ENCODE measurements around the gene AKNAD1.

Gene AKNAD1, protein sequence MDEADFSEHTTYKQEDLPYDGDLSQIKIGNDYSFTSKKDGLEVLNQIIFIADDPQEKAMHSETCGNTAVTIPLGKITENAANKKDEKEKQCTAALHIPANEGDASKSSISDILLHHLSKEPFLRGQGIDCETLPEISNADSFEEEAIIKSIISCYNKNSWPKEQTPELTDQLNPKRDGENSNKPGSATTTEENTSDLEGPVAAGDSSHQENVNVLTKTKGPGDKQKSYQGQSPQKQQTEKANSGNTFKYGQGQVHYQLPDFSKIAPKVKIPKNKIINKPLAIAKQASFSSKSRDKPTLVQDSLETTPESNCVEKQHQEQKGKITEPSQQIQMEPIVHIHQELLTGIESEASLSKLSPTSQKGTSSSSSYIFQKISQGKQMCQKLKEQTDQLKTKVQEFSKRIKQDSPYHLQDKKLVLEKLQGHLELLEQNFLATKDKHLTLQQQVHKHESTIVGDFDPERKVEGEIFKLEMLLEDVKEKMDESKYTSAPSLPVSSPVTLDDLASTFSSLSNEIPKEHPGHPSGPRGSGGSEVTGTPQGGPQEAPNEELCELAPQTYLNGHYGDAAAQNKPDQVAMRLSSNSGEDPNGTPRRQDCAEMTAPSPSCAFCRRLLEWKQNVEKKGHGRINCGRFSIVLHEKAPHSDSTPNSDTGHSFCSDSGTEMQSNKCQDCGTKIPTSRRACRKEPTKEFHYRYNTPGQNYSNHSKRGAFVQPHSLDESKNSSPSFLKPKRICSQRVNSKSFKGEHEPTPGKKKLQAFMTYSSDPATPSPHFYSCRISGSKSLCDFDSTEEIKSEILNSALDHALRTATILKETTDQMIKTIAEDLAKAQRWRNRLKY

DNA sequence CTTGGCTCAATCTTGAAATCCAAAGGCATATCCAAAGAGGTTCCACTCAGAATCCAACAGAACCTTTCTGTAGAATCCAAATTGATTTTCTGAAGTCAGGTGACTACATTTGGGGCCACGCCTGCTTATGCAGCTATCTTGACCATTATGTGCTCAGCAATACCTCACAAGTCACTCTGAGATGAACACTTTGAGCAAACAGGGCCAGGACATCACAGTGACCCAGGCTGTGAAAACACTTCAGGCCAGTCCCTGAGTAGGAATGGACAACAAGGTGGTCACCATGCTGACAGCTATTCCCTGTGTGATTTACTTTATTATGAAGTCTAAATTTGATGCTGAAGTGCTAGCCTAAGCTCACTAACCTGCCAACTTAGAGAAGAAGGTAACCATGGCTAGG is at the start of gene AKNAD1:
Gene AKNAD1, minus strand, starts transcription at position 101 of the 400 bp plus-strand sequence. CDS start 4,430 bp downstream, outside the sequence.
- TF ChIP-seq, protein P1, sequence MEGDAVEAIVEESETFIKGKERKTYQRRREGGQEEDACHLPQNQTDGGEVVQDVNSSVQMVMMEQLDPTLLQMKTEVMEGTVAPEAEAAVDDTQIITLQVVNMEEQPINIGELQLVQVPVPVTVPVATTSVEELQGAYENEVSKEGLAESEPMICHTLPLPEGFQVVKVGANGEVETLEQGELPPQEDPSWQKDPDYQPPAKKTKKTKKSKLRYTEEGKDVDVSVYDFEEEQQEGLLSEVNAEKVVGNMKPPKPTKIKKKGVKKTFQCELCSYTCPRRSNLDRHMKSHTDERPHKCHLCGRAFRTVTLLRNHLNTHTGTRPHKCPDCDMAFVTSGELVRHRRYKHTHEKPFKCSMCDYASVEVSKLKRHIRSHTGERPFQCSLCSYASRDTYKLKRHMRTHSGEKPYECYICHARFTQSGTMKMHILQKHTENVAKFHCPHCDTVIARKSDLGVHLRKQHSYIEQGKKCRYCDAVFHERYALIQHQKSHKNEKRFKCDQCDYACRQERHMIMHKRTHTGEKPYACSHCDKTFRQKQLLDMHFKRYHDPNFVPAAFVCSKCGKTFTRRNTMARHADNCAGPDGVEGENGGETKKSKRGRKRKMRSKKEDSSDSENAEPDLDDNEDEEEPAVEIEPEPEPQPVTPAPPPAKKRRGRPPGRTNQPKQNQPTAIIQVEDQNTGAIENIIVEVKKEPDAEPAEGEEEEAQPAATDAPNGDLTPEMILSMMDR (conservative IDR thresholded peaks at IDR 0.05; ENCODE audit: low read depth, low read length): no peak
- H3K4me3 ChIP-seq (ENCODE audit: low read depth, low read length): no peak within 1 kb of the TSS
- no peak for DNase-seq (ENCODE audit: low read depth)

GRCh38 chr1:108901106-108901505 is 44.2 kb upstream of the AKNAD1 start:
- H3K4me3 ChIP-seq (ENCODE audit: low read depth, low read length): no peak overlapping the region
- DNase-seq (ENCODE audit: low read depth): no peak
- TF ChIP-seq, protein P1 (conservative IDR thresholded peaks at IDR 0.05; ENCODE audit: low read depth, low read length): no peak

DNA sequence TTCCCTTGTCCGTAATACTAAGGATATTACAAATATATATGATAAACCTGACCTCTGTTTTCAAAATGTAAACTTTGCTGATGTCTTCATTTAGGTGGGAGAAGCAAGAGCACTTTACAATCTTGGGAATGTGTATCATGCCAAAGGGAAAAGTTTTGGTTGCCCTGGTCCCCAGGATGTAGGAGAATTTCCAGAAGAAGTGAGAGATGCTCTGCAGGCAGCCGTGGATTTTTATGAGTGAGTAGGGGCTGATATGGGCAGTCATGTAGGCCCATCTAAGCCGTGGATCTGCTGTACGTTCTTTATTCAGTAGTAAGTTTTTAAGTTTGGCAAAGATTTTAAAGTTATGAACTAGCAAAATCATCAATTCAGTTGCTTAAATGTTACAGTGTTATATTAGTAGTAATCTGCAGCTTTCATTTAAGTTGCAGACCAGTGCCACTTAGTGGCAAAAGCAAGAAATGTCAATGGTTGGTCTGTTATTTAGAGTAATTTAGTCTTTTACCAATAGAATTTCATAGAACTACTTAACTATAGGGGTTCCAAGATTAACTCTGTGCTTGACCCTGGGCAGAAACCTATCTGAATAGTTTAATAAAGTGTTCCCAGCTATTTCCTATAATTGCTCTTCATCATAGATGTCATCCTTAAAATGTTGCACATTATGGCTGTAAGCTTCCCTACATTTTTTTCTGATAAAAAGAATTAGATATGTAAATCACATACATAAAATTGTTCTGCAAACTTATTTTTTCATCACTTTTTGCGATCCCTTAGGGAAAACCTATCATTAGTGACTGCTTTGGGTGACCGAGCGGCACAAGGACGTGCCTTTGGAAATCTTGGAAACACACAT is 41.2 kb upstream of the AKNAD1 start:
- TF ChIP-seq, protein P1 (conservative IDR thresholded peaks at IDR 0.05; ENCODE audit: low read depth, low read length): peak; percentile 67
- H3K4me3 ChIP-seq (ENCODE audit: low read depth, low read length): no peak overlapping the region
- DNase-seq (ENCODE audit: low read depth): peak; percentile 85

DNA sequence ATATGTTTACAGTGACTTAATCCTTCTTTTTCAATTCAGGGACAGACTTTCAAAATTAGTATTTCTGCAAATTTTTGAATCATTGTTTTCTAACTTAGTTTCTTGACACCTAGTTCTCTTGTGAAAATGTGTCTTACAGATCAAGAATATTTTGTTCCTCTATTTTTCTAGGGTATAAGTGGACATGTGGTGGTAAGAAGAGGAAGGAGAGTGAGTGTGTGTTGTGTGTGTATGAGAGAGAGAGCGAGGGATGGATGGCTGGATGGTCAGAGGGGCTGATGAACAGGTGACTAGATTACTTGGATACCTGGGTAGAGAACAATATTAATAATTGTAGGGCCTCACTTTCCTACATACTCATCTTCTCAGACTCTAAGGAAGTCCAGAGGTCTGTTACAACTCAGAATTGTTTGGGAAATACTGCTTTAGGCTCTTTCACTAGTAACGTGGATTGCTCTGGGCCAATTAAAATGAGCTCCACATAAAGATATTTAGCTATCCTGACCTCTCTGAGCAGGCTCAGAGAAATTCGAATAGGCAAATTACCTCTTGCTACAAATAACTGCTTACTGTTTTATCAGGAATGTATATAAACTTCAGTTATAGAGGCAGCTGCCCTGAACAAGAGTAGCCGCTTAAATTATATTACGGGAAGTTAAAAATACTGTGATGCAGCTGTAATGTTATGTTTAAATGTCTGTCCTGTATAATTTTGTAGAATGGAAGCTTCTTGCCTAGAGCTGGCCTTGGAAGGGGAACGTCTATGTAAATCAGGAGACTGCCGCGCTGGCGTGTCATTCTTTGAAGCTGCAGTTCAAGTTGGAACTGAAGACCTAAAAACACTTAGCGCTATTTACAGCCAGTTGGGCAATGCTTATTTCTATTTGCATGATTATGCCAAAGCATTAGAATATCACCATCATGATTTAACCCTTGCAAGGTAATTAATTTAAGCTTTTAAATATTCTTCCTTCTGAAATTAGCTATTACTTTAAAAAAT is 39.6 kb upstream of the AKNAD1 start:
- no peak overlapping the region for H3K4me3 ChIP-seq (ENCODE audit: low read depth, low read length)
- DNase-seq (ENCODE audit: low read depth): peak; percentile 16
- TF ChIP-seq, protein P1 (conservative IDR thresholded peaks at IDR 0.05; ENCODE audit: low read depth, low read length): no peak

GRCh38 chr1:108893141-108893530 is 36.2 kb upstream of the AKNAD1 start:
- TF ChIP-seq, protein P1 (conservative IDR thresholded peaks at IDR 0.05; ENCODE audit: low read depth, low read length): no peak
- H3K4me3 ChIP-seq (ENCODE audit: low read depth, low read length): no peak overlapping the region
- DNase-seq (ENCODE audit: low read depth): no peak
